ENCODE results near the gene ADCK2.

GRCh38 chr7:140723574-140723973 lies 50.8 kb downstream of the ADCK2 start:
- TF ChIP-seq POLR2AphosphoS5 (IDR thresholded peaks at IDR 0.05; ENCODE audit: insufficient read depth, low read depth, low read length), result no peak
- TF ChIP-seq MYC (IDR thresholded peaks at IDR 0.05; ENCODE audit: low read depth, low read length), result no peak
- no peak for TF ChIP-seq CTCF (IDR thresholded peaks at IDR 0.05; ENCODE audit: extremely low read depth in 1 of 2, insufficient read depth in 1 of 2, low read depth in 1 of 2, low read length in 2 of 2)
- no peak for TF ChIP-seq JUN (IDR thresholded peaks at IDR 0.05; ENCODE audit: borderline replicate concordance, insufficient read depth, insufficient read length, low read depth)
- TF ChIP-seq POLR2A (IDR thresholded peaks at IDR 0.05; ENCODE audit: low read depth, low read length), result no peak
- TF ChIP-seq EZH2 (IDR thresholded peaks at IDR 0.05; ENCODE audit: borderline replicate concordance, low read depth, low read length, severe bottlenecking), result no peak
- no peak for TF ChIP-seq FOS (IDR thresholded peaks at IDR 0.05; ENCODE audit: borderline replicate concordance, insufficient read depth, low read length)
- TF ChIP-seq MAX (IDR thresholded peaks at IDR 0.05; ENCODE audit: insufficient read depth, insufficient read length), result no peak
- TF ChIP-seq GATA2 (IDR thresholded peaks at IDR 0.05; ENCODE audit: insufficient read depth, insufficient read length, low read depth, low read length), result no peak
